ENCODE data around the gene C4orf50. TPM values are rescaled to one million over a fixed set of nuclear protein-coding genes. Genes with fewer than 3 reads are reported as not detected.
"Not testable (repeated sequence)": the region's sequence is repeated elsewhere in the genome, so short reads cannot be mapped to it uniquely, and the experiment has no call there.

The C4orf50 gene
- total RNA-seq, 4 donors from 2014 or later, result not detected

GRCh38 chr4:5993876-5994811, 24.1 kb downstream of the C4orf50 start:
- peak; percentile 38 to 73 for DNase-seq (ENCODE audit: low spot score in 2 of 2)
- Histone ChIP-seq H3K9me3 (no peaks in the 10 kb centered on the region), H3K4me3 (no peak overlapping the region), H3K36me3 (no peaks in the 10 kb centered on the region), H3K27ac (no peak overlapping the region), H3K27me3 (peaks cover 48% of the 10 kb centered on the region), H3K4me1 (no peaks in the 10 kb centered on the region)
- WGBS, result 75% methylated on average over 11 of the region's 23 CpGs
- TF ChIP-seq CTCF (IDR thresholded peaks at IDR 0.05), result no peak
- no peak for TF ChIP-seq POLR2AphosphoS5 (IDR thresholded peaks at IDR 0.05)
- TF ChIP-seq POLR2A (IDR thresholded peaks at IDR 0.05), result no peak
- no peak for TF ChIP-seq EP300 (IDR thresholded peaks at IDR 0.05)

GRCh38 chr4:5993346-5993745, 24.9 kb downstream of the C4orf50 start:
- 72% methylated on average over 7 of the region's 9 CpGs for WGBS
- H3K27ac ChIP-seq, H3K4me1 ChIP-seq, H3K36me3 ChIP-seq, H3K9me3 ChIP-seq, H3K4me3 ChIP-seq: not testable (repeated sequence)
- DNase-seq (ENCODE audit: low spot score in 2 of 2), result peak; percentile 21 to 50
- H3K27me3 ChIP-seq, result peaks cover 41% of the 10 kb centered on the region

- no peaks in the 10 kb centered on the region for H3K4me1 ChIP-seq
- H3K27ac ChIP-seq, result no peak overlapping the region
- H3K27me3 ChIP-seq, result peaks cover 41% of the 10 kb centered on the region
- no peaks in the 10 kb centered on the region for H3K36me3 ChIP-seq
- DNase-seq (ENCODE audit: low spot score in 2 of 2), result peak; percentile 25 to 63
- H3K9me3 ChIP-seq, result no peaks in the 10 kb centered on the region
- TF ChIP-seq POLR2AphosphoS5 (IDR thresholded peaks at IDR 0.05) (no peak), POLR2A (IDR thresholded peaks at IDR 0.05) (no peak), EP300 (IDR thresholded peaks at IDR 0.05) (no peak), CTCF (IDR thresholded peaks at IDR 0.05) (no peak)
- 61% methylated on average over 11 of the region's 11 CpGs for WGBS
- no peak overlapping the region for H3K4me3 ChIP-seq
These were observed 25.4 kb downstream of the C4orf50 start for GRCh38 chr4:5992828-5993321.

- peak; percentile 40 to 61 for DNase-seq (ENCODE audit: low spot score in 2 of 2)
- H3K9me3 ChIP-seq, result no peaks in the 10 kb centered on the region
- no peak overlapping the region for H3K27ac ChIP-seq
- H3K27me3 ChIP-seq, result peaks cover 41% of the 10 kb centered on the region
- 75% methylated on average over 17 of the region's 17 CpGs for WGBS
- no peak for TF ChIP-seq CTCF (IDR thresholded peaks at IDR 0.05)
- TF ChIP-seq POLR2AphosphoS5 (IDR thresholded peaks at IDR 0.05), result no peak
- no peaks in the 10 kb centered on the region for H3K36me3 ChIP-seq
- H3K4me1 ChIP-seq, result no peaks in the 10 kb centered on the region
- no peak overlapping the region for H3K4me3 ChIP-seq
These were observed 25.9 kb downstream of the C4orf50 start for GRCh38 chr4:5992171-5992827.

- Histone ChIP-seq H3K36me3 (no peaks in the 10 kb centered on the region), H3K27ac (no peak overlapping the region), H3K9me3 (no peaks in the 10 kb centered on the region), H3K27me3 (peaks cover 41% of the 10 kb centered on the region), H3K4me3 (no peak overlapping the region), H3K4me1 (no peaks in the 10 kb centered on the region)
- peak; percentile 16 to 32 for DNase-seq (ENCODE audit: low spot score in 2 of 2)
- TF ChIP-seq CTCF (IDR thresholded peaks at IDR 0.05) (no peak), POLR2AphosphoS5 (IDR thresholded peaks at IDR 0.05) (no peak), EP300 (IDR thresholded peaks at IDR 0.05) (no peak), POLR2A (IDR thresholded peaks at IDR 0.05) (no peak)
- WGBS, result 0% methylated on average over 1 of the region's 1 CpG
These were observed 26.8 kb downstream of the C4orf50 start for GRCh38 chr4:5991405-5991804.

Data from suprapubic skin (tissue), 4 donors.